Esophagus squamous epithelium (tissue), 5 donors: ENCODE data around the gene CALM3. TPM values are rescaled to one million over a fixed set of nuclear protein-coding genes. Genes with fewer than 3 reads are reported as not detected.

ENCODE experiments used
- DNase-seq: peaks from one replicate; lab custom pipeline; 2025; lab: John Stamatoyannopoulos, UW
- H3K27ac ChIP-seq, 4 donors: fragments of 200-600 bp; sonication (generic); one replicate each; pipeline ENCODE4 v1.5.1; 2016 to 2019; ENCODE audit warnings: mild to moderate bottlenecking in 1 of 4
- H3K27me3 ChIP-seq, 4 donors: fragments of 200-600 bp; sonication (generic); 1 replicate in 3 of 4; 2 replicates in 1 of 4; pipeline versions ENCODE4 v1.5.1 to v1.6.0; 2017 to 2021; ENCODE audit warnings: antibody characterized with exemption in 1 of 4
- H3K36me3 ChIP-seq, 3 donors: fragments of 200-600 bp; sonication (generic); one replicate each; pipeline ENCODE4 v1.5.1; 2016 to 2019
- H3K4me1 ChIP-seq, 3 donors: fragments of 200-600 bp; sonication (generic); one replicate each; pipeline ENCODE4 v1.5.1; 2017 to 2019
- H3K4me3 ChIP-seq, 4 donors: fragments of 200-600 bp; sonication (generic); 1 replicate in 3 of 4; 2 replicates in 1 of 4; pipeline ENCODE4 v1.5.1; 2016 to 2019; ENCODE audit warnings: mild to moderate bottlenecking in 2 of 4, moderate library complexity in 1 of 4
- H3K9me3 ChIP-seq, 3 donors: fragments of 200-600 bp; sonication (generic); one replicate each; pipeline ENCODE4 v1.5.1; 2016 to 2019
- CTCF ChIP-seq, 6 experiments: fragments of 450-650 bp in 4 of 6; fragments of 200-600 bp in 2 of 6; sonication (generic) in 2 of 6; IDR thresholded peaks; one replicate each; pipeline ENCODE4 v1.5.1; 2016 to 2019; ENCODE audit warnings: antibody characterized with exemption in 6 of 6, mild to moderate bottlenecking in 4 of 6, moderate library complexity in 4 of 6
- POLR2A ChIP-seq, 4 donors: fragments of 450-650 bp; IDR thresholded peaks; one replicate each; pipeline ENCODE4 v1.6.1; 2017; ENCODE audit warnings: antibody characterized with exemption in 4 of 4, mild to moderate bottlenecking in 4 of 4, moderate library complexity in 3 of 4
- WGBS, 2 donors: methylation state at CpG; one replicate each; pipeline ENCODE4 v1.1.5; 2018; 5-methylcytosine and 5-hydroxymethylcytosine counted together
- intact Hi-C: fragments of 100-400 bp; cut with DNase I; formaldehyde crosslinking; loops from one replicate; pipeline ENCODE4 v1.15.0; 2022
- total RNA-seq, 4 donors: library from RNA; depleted of rRNA; stranded (reverse); fragments of >200 nt; gene quantifications; one replicate each; pipeline ENCODE4 v1.1.0, GENCODE V29; 2016
- donor health status: DM: yes; HTN: yes; CAD: no.

The CALM3 gene
- total RNA-seq, 4 donors from 2014 or later, result 61.9 to 147 (median 84.6) TPM

- H3K27ac ChIP-seq, result no peak overlapping the region
- H3K9me3 ChIP-seq, result no peaks in the 10 kb centered on the region
- H3K4me1 ChIP-seq, result peaks cover 6 to 50% (median 10%) of the 10 kb centered on the region in 3 donors
- peaks cover 10 to 24% (median 14%) of the 10 kb centered on the region in 3 donors for H3K36me3 ChIP-seq
- no peak overlapping the region for H3K4me3 ChIP-seq
- 65 to 86% methylated on average over 15 to 18 of the region's 22 CpGs for WGBS, 2 donors
- TF ChIP-seq POLR2A (IDR thresholded peaks at IDR 0.05) (no peak), CTCF (IDR thresholded peaks at IDR 0.05) (no peak)
- H3K27me3 ChIP-seq, result no peaks in the 10 kb centered on the region
- no peak for DNase-seq
- intact Hi-C loops, result no loop called here
These were observed 12.4 kb downstream of the CALM3 start for GRCh38 chr19:46613525-46613924.

GRCh38 chr19:46614114-46614722, 13.1 kb downstream of the CALM3 start:
- WGBS, 2 donors, result 3 to 18% methylated on average over 8 to 10 of the region's 12 CpGs
- Histone ChIP-seq H3K27ac (peak overlapping the region in 1 of 4 donors; percentile 6), H3K4me1 (peaks cover 6 to 57% (median 15%) of the 10 kb centered on the region in 3 donors), H3K9me3 (no peaks in the 10 kb centered on the region), H3K36me3 (peaks cover 5 to 17% (median 8%) of the 10 kb centered on the region in 3 donors), H3K27me3 (no peaks in the 10 kb centered on the region), H3K4me3 (no peak overlapping the region)
- TF ChIP-seq POLR2A (IDR thresholded peaks at IDR 0.05) (no peak), CTCF (IDR thresholded peaks at IDR 0.05) (peak; percentile 83 to 90 (median 88))
- intact Hi-C loops, result no loop called here
- no peak for DNase-seq

- no peaks in the 10 kb centered on the region for H3K36me3 ChIP-seq
- H3K4me1 ChIP-seq, result peaks cover 6 to 71% (median 26%) of the 10 kb centered on the region in 3 donors
- no peaks in the 10 kb centered on the region for H3K9me3 ChIP-seq
- no peak overlapping the region for H3K27ac ChIP-seq
- 60 to 80% methylated on average over 1 to 10 of the region's 10 CpGs for WGBS, 2 donors
- H3K27me3 ChIP-seq, result peaks cover 0 to 4% (median 0%) of the 10 kb centered on the region in 4 donors
- intact Hi-C loops, result no loop called here
- DNase-seq, result no peak
- TF ChIP-seq POLR2A (IDR thresholded peaks at IDR 0.05) (no peak), CTCF (IDR thresholded peaks at IDR 0.05) (no peak)
- no peak overlapping the region for H3K4me3 ChIP-seq
These were observed 14.8 kb downstream of the CALM3 start for GRCh38 chr19:46615966-46616365.

GRCh38 chr19:46616631-46617322, 15.6 kb downstream of the CALM3 start:
- peaks cover 6 to 71% (median 30%) of the 10 kb centered on the region in 3 donors for H3K4me1 ChIP-seq
- TF ChIP-seq POLR2A (IDR thresholded peaks at IDR 0.05) (no peak), CTCF (IDR thresholded peaks at IDR 0.05) (peak in 1 of 6 experiments; percentile 41)
- no peak overlapping the region for H3K4me3 ChIP-seq
- WGBS, 2 donors, result 10 to 14% methylated on average over 14 to 17 of the region's 17 CpGs
- H3K36me3 ChIP-seq, result no peaks in the 10 kb centered on the region
- peak overlapping the region in 1 of 4 donors; percentile 32 for H3K27ac ChIP-seq
- no peak for DNase-seq
- H3K27me3 ChIP-seq, result peaks cover 0 to 12% (median 0%) of the 10 kb centered on the region in 4 donors
- intact Hi-C loops, result no loop called here
- H3K9me3 ChIP-seq, result no peaks in the 10 kb centered on the region

- peaks cover 0 to 14% (median 0%) of the 10 kb centered on the region in 4 donors for H3K27me3 ChIP-seq
- H3K4me3 ChIP-seq, result no peak overlapping the region
- H3K27ac ChIP-seq, result no peak overlapping the region
- no peak for DNase-seq
- H3K4me1 ChIP-seq, result peaks cover 6 to 70% (median 30%) of the 10 kb centered on the region in 3 donors
- 82 to 84% methylated on average over 6 of the region's 6 CpGs for WGBS, 2 donors
- no peaks in the 10 kb centered on the region for H3K9me3 ChIP-seq
- TF ChIP-seq CTCF (IDR thresholded peaks at IDR 0.05) (no peak), POLR2A (IDR thresholded peaks at IDR 0.05) (no peak)
- intact Hi-C loops, result no loop called here
- no peaks in the 10 kb centered on the region for H3K36me3 ChIP-seq
These were observed 16.5 kb downstream of the CALM3 start for GRCh38 chr19:46617601-46618000.
